ENCODE data around the gene SCNN1A. TPM values are rescaled to one million over a fixed set of nuclear protein-coding genes. Genes with fewer than 3 reads are reported as not detected.

SCNN1A gene
- total RNA-seq, 6 donors from 2014 or later, result 153 to 594 (median 346) TPM

- Histone ChIP-seq H3K27me3 (no peaks in the 10 kb centered on the region), H3K4me3 (no peak overlapping the region), H3K4me1 (peaks cover 56 to 72% (median 68%) of the 10 kb centered on the region in 4 donors), H3K27ac (peak overlapping the region; percentile 80 to 90 (median 84)), H3K9me3 (no peaks in the 10 kb centered on the region), H3K36me3 (no peaks in the 10 kb centered on the region)
- ATAC-seq (ENCODE audit: low FRiP score in 2 of 2), result no peak
- WGBS, 2 donors, result 39 to 71% methylated on average over 12 to 13 of the region's 13 CpGs
- TF ChIP-seq POLR2A (IDR thresholded peaks at IDR 0.05) (no peak), EP300 (IDR thresholded peaks at IDR 0.05) (peak in 1 of 4 donors; percentile 27)
- DNase-seq, result no peak
Measured at GRCh38 chr12:6378709-6379472, 3.5 kb upstream of the SCNN1A start.

- H3K4me3 ChIP-seq, result peak overlapping the region in 1 of 4 donors; percentile 53
- no peaks in the 10 kb centered on the region for H3K27me3 ChIP-seq
- 32 to 36% methylated on average over 4 of the region's 4 CpGs for WGBS, 2 donors
- peak in 1 of 2 donors; percentile 90 for DNase-seq
- no peaks in the 10 kb centered on the region for H3K36me3 ChIP-seq
- H3K4me1 ChIP-seq, result peaks cover 50 to 61% (median 59%) of the 10 kb centered on the region in 4 donors
- peak; percentile 35 to 71 for ATAC-seq (ENCODE audit: low FRiP score in 2 of 2)
- peak overlapping the region; percentile 82 to 92 (median 88) for H3K27ac ChIP-seq
- TF ChIP-seq EP300 (IDR thresholded peaks at IDR 0.05) (peak in 1 of 4 donors; percentile 56), POLR2A (IDR thresholded peaks at IDR 0.05) (peak in 1 of 4 donors; percentile 89), CTCF (IDR thresholded peaks at IDR 0.05) (no peak), POLR2AphosphoS5 (IDR thresholded peaks at IDR 0.05) (peak; percentile 46 to 75)
- H3K9me3 ChIP-seq, result no peaks in the 10 kb centered on the region
Measured at GRCh38 chr12:6377667-6377994, 2.3 kb upstream of the SCNN1A start.

GRCh38 chr12:6376870-6377666 lies 1.7 kb upstream of the SCNN1A start:
- Histone ChIP-seq H3K4me3 (peak overlapping the region in 3 of 4 donors; percentile 2 to 53 (median 26)), H3K27me3 (no peaks in the 10 kb centered on the region), H3K27ac (peak overlapping the region; percentile 82 to 92 (median 88)), H3K4me1 (peaks cover 52 to 64% (median 62%) of the 10 kb centered on the region in 4 donors), H3K36me3 (no peaks in the 10 kb centered on the region), H3K9me3 (no peaks in the 10 kb centered on the region)
- DNase-seq (no peak), ATAC-seq (ENCODE audit: low FRiP score in 2 of 2) (no peak)
- TF ChIP-seq CTCF (IDR thresholded peaks at IDR 0.05) (no peak), POLR2A (IDR thresholded peaks at IDR 0.05) (peak in 1 of 4 donors; percentile 58), EP300 (IDR thresholded peaks at IDR 0.05) (no peak), POLR2AphosphoS5 (IDR thresholded peaks at IDR 0.05) (no peak)
- WGBS, 2 donors, result 51 to 57% methylated on average over 10 of the region's 10 CpGs

- Histone ChIP-seq H3K27me3 (no peaks in the 10 kb centered on the region), H3K4me1 (peaks cover 57 to 69% (median 66%) of the 10 kb centered on the region in 4 donors), H3K36me3 (no peaks in the 10 kb centered on the region), H3K4me3 (peak overlapping the region in 3 of 4 donors; percentile 47 to 53 (median 49)), H3K9me3 (no peaks in the 10 kb centered on the region), H3K27ac (peak overlapping the region; percentile 82 to 92 (median 88))
- 20 to 26% methylated on average over 13 to 19 of the region's 19 CpGs for WGBS, 2 donors
- peak; percentile 78 to 91 for ATAC-seq (ENCODE audit: low FRiP score in 2 of 2)
- TF ChIP-seq EP300 (IDR thresholded peaks at IDR 0.05) (peak; percentile 54 to 98 (median 93)), POLR2A (IDR thresholded peaks at IDR 0.05) (peak in 3 of 4 donors; percentile 37 to 86 (median 51)), POLR2AphosphoS5 (IDR thresholded peaks at IDR 0.05) (peak; percentile 84 to 86), CTCF (IDR thresholded peaks at IDR 0.05) (peak in 5 of 6 experiments; percentile 4 to 61 (median 29))
- DNase-seq, result peak; percentile 85 to 95
Measured at GRCh38 chr12:6376079-6376869, 911 bp upstream of the SCNN1A start.

Data from upper lobe of left lung (tissue), 6 donors.